Globus pallidus (tissue), 1 donor: Measurements from ENCODE around the gene MICAL2.

ENCODE experiments used
- DNase-seq: peaks from one replicate; pipeline ENCODE4 v3.0.0-alpha.2; 2015; ENCODE audit warnings: low spot score

The MICAL2 gene

DNA sequence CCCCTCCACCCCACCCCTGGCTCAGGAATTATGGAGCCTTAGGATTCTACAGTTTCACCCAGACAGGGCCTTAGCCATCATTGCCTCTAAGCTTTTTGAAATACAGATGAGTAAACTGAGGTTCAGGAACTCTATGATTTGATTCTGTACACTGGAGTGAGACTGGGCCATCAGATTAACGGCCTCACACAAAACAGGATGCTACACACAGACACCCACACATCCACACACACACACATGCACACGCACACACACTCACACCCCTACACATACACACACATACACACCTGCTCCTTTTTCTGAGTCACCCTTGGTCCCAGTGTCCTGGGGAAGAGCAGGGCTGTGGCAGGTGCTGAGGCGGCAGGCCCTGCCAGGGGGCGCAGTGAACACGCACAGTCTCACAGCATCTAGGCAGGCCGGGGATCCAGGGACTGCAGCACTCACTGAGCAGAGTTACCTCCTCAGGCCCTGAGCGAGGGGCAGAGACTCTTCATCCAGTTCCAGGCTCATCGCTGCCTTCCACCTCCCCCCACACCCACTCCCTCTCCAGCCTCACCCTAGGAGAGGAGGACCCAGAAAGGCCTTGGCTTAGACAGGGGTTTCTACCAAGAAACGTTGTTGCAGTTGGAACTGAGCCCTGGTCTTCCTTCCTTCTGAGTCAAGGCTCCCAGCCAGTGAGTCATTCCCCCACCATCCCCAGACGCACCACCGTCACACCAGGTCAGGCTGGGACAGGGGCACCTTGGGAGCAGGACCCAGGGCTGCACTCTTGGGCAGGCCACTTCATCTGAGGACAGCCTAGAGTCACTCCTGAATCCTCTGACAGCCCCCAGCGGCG is 177.2 kb downstream of the MICAL2 start:
- DNase-seq = no peak

DNA sequence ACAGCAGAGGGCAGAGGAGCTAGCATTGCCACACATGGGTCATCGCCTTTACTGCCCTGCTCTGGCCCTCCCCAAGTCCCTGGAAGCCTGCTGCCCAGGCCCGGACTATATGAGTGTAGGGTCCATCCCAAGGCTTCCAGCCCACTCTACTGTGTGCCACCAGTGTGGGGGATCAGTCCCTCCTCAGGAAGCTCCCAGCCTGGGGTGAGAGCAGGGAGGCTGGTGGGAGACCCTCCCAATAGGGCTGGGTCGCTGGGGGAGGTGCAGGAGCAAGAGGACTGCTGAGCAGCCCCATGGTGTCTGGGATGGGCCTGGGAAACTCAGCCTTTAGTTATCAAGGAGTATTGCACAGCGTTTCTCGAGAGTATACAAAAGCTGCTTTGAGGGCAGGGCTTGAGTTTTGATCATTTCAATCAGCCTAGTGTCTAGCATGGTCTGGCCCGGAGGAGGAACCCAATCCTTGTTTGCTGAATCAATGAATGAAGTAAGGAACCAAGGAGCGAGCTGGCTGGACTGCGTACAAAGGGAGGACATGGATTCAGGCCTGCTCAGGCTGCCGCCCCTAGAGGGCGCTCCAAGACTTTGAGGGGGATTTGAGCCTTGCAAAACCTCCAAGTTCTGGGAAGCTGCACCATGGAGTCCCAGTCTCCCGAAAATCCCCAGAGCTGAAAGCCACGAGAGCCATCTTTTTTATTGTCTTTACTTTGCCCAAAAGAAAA is 178.0 kb downstream of the MICAL2 start:
- DNase-seq = peak; percentile 76

DNA sequence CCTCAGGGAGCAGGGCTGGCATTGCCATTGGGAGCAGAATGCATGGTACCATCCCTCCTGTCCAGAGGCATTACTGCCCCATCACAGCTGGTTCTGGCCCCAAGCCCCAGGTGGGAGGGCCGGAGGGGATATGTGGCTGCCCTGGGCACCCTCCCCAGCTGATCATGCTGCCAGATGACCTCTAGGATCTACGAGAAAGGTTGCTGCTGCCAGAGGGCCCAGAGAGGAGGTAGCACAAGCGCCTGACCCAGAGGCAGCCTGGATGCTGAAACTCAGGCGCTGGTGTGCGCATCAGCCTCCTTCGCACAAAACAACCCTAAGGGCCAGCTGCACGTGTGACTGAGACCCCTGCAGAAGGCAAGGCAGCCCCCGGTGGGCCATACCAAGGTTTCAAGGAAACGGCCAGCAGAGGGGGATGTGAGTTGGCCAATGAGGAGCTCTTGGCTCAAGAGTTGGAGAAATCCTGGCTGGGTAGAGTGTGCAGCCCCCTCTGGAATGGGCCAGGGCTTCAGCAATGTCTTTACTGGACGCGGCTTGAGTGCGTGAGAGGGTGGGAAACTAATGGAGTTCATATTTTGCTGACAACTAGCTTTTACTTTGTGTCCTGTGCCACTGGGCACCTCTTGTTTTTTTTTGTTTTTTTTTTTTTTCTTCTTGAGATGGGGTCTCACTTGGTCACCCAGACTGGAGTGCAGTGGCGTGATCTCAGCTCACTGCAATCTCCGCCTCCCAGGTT is 178.7 kb downstream of the MICAL2 start:
- no peak for DNase-seq

DNA sequence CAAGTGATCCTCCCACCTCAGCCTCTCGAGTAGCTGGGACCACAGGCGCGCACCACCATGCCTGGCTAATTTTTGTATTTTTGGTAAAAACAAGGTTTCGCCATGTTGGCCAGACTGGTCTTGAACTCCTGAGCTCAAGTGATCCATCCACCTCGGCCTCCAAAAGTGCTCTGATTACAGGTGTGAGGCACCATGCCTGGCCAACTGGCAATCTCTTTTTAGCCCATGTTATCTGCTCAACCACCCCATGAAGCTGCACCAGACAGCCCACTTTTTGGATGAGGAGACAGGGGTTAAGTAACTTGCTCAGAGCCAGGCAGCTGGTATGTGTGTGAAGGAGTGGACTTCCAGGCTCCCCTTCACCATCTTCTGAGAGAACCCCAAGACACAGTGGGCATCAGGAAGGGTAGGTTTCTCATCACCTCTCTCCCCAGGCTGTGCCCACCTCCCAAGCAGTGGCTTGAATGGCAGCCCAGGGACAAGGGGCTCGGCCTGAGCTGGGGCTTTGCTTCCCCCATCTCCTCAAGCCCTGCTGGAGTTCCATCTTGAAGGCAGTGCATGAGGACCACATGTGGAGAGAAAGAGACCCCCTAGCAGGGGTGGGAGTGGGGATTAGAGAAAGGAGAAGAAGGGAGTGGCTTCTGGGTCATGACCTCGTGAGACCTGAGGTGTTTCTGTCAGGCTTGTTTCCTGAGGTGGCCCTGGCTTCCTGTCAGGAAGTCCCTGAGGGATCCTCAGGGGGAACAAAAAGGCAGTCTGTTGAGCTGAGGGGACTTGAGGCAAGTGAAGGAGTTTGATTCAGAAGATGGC is 179.5 kb downstream of the MICAL2 start:
- DNase-seq = no peak

DNA sequence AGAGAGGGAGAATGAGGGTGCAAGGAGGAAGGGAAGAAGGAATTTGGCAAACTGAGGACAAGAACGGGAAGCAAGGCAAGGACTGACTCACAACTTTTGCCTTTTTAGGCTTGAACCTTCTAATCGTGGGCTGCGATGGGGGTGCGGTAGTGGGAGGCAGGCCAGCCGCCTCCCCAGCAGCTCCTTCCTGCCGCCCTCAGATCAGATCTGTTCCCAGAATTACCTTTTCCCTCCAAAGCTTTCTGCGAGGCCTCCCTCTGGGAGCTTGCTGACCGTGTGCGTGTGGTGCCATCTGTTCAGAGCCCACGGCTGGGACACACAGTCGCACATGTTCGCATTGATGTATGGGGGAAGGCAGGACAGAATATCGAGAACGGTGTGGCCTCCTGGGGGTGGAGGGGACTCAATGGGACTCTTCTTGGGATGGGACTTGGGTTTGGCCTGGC is 180.1 kb downstream of the MICAL2 start:
- DNase-seq = no peak

DNA sequence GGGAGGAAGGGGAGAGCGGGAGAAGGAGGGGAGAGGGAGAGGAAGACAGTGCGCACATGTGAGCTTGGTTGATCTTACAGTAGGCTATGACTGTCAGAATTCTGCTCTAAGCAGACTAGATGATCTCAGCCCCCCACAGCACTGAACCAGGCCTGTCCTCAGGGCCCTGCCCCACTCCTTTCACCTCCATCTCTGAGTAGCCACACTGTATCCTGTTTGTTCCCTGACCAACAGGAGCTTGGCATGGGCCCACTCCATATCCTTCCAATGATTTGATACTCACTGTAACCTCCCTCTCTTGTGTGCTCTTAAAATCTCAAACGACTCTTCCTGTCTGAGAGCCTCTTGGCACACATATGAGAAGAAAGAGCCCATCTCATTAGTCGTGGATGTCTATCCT is 180.9 kb downstream of the MICAL2 start:
- DNase-seq = no peak

DNA sequence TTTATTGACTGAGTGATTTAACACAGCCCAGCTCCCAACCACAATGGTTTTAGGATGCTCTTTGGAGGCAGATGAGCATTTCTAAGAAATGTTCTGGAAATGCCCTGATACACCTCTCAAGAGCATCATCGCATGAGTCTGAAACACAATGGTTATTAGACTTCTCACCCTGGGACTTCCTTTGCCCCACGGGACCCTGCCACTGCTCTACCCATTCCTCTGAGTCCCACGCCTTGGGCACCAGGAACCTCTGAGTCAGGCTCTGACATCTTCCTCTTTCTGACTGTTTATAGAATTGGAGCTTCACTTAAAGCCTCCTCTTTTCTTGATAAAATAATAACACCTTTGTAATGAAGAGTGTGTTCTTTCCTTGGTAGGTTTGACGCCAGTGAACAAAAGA is 181.4 kb downstream of the MICAL2 start:
- DNase-seq = no peak

DNA sequence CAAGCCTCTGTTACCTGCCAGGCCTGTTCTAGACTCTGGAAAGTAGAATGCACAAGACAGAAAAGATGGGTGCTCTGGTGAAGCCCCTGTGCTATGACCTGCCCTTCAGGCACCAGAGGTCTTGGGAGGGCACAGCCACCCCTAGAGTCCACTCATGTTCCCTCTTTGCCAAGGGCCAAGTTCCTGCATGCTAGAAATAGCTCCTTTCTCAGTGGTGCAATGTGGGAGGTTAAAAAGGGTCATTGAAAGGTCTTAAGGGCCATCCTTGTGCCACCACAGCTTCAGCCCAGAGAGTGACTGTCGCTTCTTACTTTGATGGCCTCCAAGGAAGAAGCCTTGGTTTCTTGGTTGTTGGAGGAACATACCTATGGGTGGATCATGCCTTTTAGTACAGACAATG is 182.4 kb downstream of the MICAL2 start:
- DNase-seq = no peak

DNA sequence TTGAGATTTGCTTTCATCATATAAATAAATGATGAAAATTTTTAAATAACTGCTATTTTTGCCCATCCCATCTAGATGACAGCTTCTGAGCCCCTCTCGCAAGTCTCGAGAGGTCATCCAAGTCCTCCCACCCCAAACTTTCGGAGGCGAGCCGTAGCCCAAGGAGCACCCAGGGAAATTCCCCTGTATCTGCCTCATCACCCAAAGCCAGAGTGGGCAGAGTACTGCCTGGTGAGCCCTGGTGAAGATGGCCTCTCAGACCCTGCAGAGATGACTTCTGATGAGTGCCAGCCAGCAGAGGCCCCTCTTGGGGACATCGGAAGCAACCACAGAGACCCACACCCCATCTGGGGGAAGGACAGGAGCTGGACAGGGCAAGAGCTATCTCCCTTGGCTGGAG is 183.1 kb downstream of the MICAL2 start:
- no peak for DNase-seq

DNA sequence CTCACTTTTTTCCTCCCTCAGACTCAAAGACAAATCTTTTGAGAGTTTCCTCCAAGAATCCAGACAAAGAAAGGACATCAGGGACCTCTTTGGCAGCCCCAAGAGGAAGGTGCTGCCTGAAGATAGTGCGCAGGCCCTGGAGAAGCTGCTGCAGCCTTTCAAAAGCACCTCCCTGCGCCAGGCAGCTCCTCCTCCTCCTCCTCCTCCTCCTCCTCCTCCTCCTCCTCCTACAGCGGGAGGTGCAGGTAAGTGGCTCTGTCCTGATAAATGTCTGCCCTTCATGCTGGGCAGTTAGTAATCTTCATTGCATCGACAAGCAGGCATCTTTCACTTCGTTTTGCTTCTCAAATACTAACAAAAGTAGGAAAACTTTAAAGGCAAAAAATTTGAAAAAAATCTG is 184.2 kb downstream of the MICAL2 start:
- no peak for DNase-seq

DNA sequence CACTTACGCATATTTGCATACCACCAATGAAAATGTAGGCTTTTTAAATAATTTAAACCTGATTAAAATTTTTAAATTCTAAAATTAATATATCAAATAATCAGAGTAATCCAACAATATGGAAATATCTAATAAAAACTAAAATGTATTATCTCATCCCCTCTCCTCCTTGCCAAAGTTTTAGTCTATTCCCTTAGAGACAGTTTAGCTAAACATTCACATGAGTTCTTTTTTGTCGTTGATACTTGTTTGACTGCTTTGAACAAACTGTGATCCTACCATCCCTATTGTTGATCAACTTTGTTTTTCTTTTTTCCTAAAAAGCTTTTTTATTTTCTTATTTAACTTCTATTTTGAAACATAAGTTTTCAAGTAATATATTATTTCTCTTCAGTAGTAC is 185.6 kb downstream of the MICAL2 start:
- no peak for DNase-seq

DNA sequence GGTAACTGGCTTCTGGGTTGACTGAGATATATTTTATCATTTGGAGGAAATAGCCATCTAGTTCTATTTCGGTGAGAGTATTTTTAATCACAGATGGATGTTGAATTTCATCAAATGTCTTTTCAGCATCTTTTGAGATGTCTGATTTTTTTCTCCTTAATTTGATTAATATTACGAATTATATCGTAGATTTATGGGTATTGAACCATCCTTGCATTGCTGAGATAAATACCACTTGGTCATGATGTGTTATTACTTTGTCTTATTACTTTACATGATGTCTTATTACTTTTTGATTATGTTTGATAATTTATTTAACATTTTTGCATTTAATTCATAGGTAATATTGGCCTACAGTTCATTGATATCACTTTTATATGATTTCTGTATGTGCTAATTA is 188.2 kb downstream of the MICAL2 start:
- DNase-seq = no peak

DNA sequence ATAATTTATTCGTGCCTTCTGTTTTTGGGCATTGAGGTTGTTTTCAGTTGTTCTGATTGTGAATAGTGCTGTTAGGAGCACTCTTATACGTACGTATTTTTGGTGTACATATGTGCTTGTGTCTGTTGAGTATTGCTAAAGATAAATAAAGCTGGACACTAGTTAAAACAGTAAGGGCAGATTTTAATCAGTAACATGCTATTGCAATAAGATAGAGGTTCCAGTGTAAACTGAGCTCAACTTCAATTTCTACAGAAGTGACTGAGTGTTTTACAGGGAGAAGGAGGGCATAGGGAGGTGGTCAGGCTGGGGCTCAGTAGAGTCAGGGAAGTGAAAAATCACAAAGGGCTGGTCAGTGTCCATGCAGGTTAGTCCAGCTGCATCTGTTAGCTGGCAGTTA is 191.0 kb downstream of the MICAL2 start:
- DNase-seq = no peak

DNA sequence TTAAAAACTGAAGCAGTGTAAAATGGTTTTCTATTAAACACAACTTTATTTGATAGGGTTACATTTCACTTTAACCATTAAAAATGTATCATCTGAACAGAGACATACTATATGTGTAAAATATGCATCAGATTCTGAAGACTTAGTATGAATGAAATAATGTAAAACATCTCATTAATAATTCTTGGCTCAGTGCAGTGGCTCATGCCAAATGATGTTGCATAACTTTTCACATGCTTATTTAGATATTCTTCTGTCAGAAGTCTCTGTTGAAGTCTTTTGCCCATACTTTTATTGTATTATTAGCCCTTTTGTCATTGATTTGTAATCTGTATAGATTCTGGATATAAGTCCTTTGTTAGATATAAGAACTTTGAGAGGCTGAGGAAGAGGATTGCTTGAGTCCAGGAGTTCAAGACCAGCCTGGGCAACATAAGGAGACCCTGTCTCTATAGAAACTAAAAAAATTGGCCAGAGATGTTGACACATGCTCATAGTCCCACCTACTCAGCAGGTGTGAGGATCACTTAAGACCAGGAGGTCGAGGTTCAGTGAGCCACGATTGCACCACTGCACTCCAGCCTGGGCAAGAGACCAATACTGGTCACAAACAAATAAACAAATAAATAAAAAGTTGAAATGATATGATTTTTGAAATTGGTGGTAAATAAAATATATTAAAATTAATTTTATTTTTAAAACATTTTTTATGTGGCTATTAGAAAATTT is 193.2 kb downstream of the MICAL2 start:
- no peak for DNase-seq

DNA sequence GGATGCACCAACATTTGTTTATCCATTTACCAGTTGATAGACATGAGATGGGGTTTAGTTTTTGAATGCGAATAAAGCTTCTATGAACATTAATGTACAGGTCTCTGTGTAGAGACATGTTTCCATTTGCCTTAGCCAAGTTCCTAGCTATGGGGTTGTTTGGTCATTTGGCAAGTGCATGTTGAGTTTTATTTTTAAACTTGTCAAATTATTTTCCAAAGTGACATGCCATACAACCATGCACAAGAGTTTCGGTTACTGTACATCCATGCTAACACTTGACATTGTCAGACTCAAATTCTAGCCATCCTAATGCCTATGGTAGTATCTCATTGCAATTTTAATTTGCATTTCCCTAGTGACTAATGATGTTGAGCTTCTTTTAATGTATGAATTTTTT is 196.4 kb downstream of the MICAL2 start:
- no peak for DNase-seq

DNA sequence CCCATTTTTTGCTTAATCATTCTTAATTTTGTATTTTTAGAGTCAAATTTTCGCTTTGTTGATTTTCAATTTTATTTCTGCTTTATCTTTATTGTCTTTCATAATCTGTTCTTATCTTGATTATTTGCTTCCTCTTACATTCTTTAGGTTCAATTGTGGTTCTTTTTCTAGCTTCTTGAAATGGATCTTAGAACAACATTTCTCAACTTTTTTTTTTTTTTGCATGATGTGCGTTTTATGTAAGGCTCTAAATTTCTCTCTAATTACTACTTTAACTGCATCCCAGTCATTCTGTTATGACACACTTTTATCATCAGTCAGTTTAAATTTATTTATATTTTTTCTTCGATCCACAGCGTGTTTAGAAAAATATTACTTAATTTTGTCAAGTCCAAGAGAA is 201.7 kb downstream of the MICAL2 start:
- DNase-seq = no peak
